ENCODE data around the gene GNLY. TPM values are rescaled to one million over a fixed set of nuclear protein-coding genes. Genes with fewer than 3 reads are reported as not detected.
A peak's percentile ranks its signal among the peaks of the same experiment; 100 is the strongest.

GNLY gene
- total RNA-seq, 2 donors from 2014 or later, result 1.4 to 11.8 TPM

GRCh38 chr2:85678794-85679672 lies 15.1 kb upstream of the GNLY start:
- DNase-seq (peak; percentile 76 to 90), ATAC-seq (peak; percentile 98)
- intact Hi-C loops (cut with DNase I, micrococcal nuclease), result no loop called here

- intact Hi-C loops (cut with DNase I, micrococcal nuclease), result no loop called here
- ATAC-seq, result no peak
- DNase-seq, result no peak
Measured at GRCh38 chr2:85680707-85681371, 13.3 kb upstream of the GNLY start.

GRCh38 chr2:85681372-85681763 lies 12.8 kb upstream of the GNLY start:
- ATAC-seq (no peak), DNase-seq (no peak)
- intact Hi-C loops (cut with DNase I, micrococcal nuclease), result no loop called here

- no peak for ATAC-seq
- no peak for DNase-seq
- intact Hi-C loops (cut with DNase I, micrococcal nuclease), result no loop called here
Measured at GRCh38 chr2:85681776-85682175, 12.4 kb upstream of the GNLY start.

- DNase-seq (no peak), ATAC-seq (no peak)
- intact Hi-C loops (cut with DNase I, micrococcal nuclease), result no loop called here
Measured at GRCh38 chr2:85682378-85682777, 11.8 kb upstream of the GNLY start.

- no peak for ATAC-seq
- DNase-seq, result no peak
- intact Hi-C loops (cut with DNase I, micrococcal nuclease), result no loop called here
Measured at GRCh38 chr2:85684380-85684779, 9.8 kb upstream of the GNLY start.

GRCh38 chr2:85684806-85685205 lies 9.4 kb upstream of the GNLY start:
- intact Hi-C loops (cut with DNase I, micrococcal nuclease), result no loop called here
- DNase-seq (no peak), ATAC-seq (no peak)

GRCh38 chr2:85690932-85691331 lies 3.2 kb upstream of the GNLY start:
- no peak for ATAC-seq
- no peak for DNase-seq
- intact Hi-C loops (cut with DNase I, micrococcal nuclease), result no loop called here

- no peak for ATAC-seq
- intact Hi-C loops (cut with DNase I, micrococcal nuclease), result no loop called here
Measured at GRCh38 chr2:85692039-85692645, 2.0 kb upstream of the GNLY start.

GRCh38 chr2:85695121-85695520 lies 963 bp downstream of the GNLY start:
- DNase-seq (no peak), ATAC-seq (no peak)
- intact Hi-C loops (cut with DNase I, micrococcal nuclease), result no loop called here

More at GRCh38 chr2:85692039-85692645, 2.0 kb upstream of the GNLY start:
- DNase-seq, result no peak

- ATAC-seq, result no peak
- intact Hi-C loops (cut with DNase I, micrococcal nuclease), result no loop called here
- DNase-seq, result no peak
Measured at GRCh38 chr2:85695691-85696668, 1.8 kb downstream of the GNLY start.

GRCh38 chr2:85697096-85697495 lies 2.9 kb downstream of the GNLY start:
- DNase-seq, result no peak
- intact Hi-C loops (cut with DNase I, micrococcal nuclease), result no loop called here
- ATAC-seq, result no peak

GRCh38 chr2:85697716-85698115 lies 3.6 kb downstream of the GNLY start:
- intact Hi-C loops (cut with DNase I, micrococcal nuclease), result no loop called here
- ATAC-seq (no peak), DNase-seq (no peak)

- intact Hi-C loops (cut with DNase I, micrococcal nuclease), result no loop called here
- no peak for ATAC-seq
- no peak for DNase-seq
Measured at GRCh38 chr2:85698184-85698879, 4.2 kb downstream of the GNLY start.

- ATAC-seq (no peak), DNase-seq (no peak)
- intact Hi-C loops (cut with DNase I, micrococcal nuclease), result no loop called here
Measured at GRCh38 chr2:85698880-85699254, 4.7 kb downstream of the GNLY start.

- no peak for DNase-seq
- intact Hi-C loops (cut with DNase I, micrococcal nuclease), result no loop called here
- no peak for ATAC-seq
Measured at GRCh38 chr2:85699325-85699724, 5.2 kb downstream of the GNLY start.

GRCh38 chr2:85702172-85702571 lies 8.0 kb downstream of the GNLY start:
- intact Hi-C loops (cut with DNase I, micrococcal nuclease), result no loop called here
- DNase-seq, result no peak

GRCh38 chr2:85702800-85703199 lies 8.6 kb downstream of the GNLY start:
- no peak for DNase-seq
- no peak for ATAC-seq
- intact Hi-C loops (cut with DNase I, micrococcal nuclease), result no loop called here

More at GRCh38 chr2:85702172-85702571, 8.0 kb downstream of the GNLY start:
- no peak for ATAC-seq
